Measurements from ENCODE around the gene HSD17B1. TPM values are rescaled to one million over a fixed set of nuclear protein-coding genes. Genes with fewer than 3 reads are reported as not detected.

Gene HSD17B1
- total and polyA plus RNA-seq, 2 of the 13 experiments (the other 11 are each of a cell fraction or from before 2014, with no cell fraction given) = 0.54 to 0.93 TPM

DNA sequence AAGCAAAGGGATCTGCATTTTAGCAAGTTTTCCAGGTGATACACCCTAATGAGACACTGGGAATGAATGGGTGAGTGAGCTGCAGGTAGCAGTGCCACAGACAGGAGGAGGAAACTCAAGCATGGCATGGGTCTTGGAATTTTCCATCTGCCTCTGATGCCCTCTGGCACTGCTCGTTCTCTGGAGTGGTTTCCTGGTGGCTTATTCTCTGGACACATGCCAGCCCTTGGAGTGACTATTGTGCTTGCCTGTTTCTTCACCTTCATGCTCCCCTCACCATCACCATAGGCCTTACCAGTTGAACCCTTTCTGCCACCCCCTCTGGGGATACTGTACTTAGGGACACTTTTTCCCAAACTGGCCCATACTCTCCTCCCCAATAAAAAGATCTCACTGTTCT is 10.8 kb downstream of the HSD17B1 start:
- intact Hi-C loops (cut with micrococcal nuclease; ENCODE audit: unreplicated experiment) (no loop called here), in situ Hi-C loops (cut with HindIII; ENCODE audit: extremely low pct_ligation_motif_present, low pct_unique_long_range_greater_than_20kb) (no loop called here)
- Histone ChIP-seq H3K79me2 (ENCODE audit: insufficient read depth, low read length) (peaks cover 39% of the 10 kb centered on the region), H3K4me3 (replicated peaks in 1 of 3; ENCODE audit: insufficient read depth in 1 of 3, low read depth in 2 of 3, low read length in 3 of 3) (peak overlapping the region; percentile 66 to 91 (median 79)), H3K27ac (ENCODE audit: extremely low read length, insufficient read depth, low read length) (peak overlapping the region; percentile 91), H3K4me1 (ENCODE audit: insufficient read depth, low read length) (peaks cover 65% of the 10 kb centered on the region), H3K4me2 (ENCODE audit: low read depth, low read length) (peak overlapping the region; percentile 82), H2AFZ (ENCODE audit: low read length) (no peak overlapping the region), H4K20me1 (ENCODE audit: insufficient read depth, low read length) (no peaks in the 10 kb centered on the region), H3K27me3 (ENCODE audit: control insufficient read depth in 1 of 2, insufficient read depth in 2 of 2, low read length in 2 of 2) (no peaks in the 10 kb centered on the region; a peak in 1 of 5 replicates), H3K9ac (ENCODE audit: insufficient read depth, low read depth, low read length) (peak overlapping the region; percentile 94), H3K36me3 (replicated peaks in 1 of 2; ENCODE audit: control insufficient read depth in 1 of 2, insufficient read depth in 2 of 2, low read length in 2 of 2) (peaks cover 14 to 28% of the 10 kb centered on the region in 2 experiments), H3K9me3 (ENCODE audit: low read length) (no peaks in the 10 kb centered on the region)
- POLR2A ChIA-PET = interaction anchor here (0.6 to 8.5 kb wide), 12 partner anchors 10 to 259 kb away, joined by 3 to 128 read pairs (median 18); partner anchors contain the start of genes HSD17B1, NAGLU, PLEKHH3 and PSMC3IP
- CTCF ChIA-PET (ENCODE audit: low intra/inter-chr PET ratio, low total read pairs) = no interaction called here
- DNase-seq (ENCODE audit: low spot score) (no peak), FAIRE-seq (no peak), ATAC-seq (no peak)
- BruUV-seq (replicated peaks) = no TSS peak
- TF ChIP-seq RORA (CRISPR knock-in tag; IDR thresholded peaks at IDR 0.05) (no peak), NFE2 (CRISPR knock-in tag; IDR thresholded peaks at IDR 0.05) (no peak), POLR2G (IDR thresholded peaks at IDR 0.05; ENCODE audit: low read depth, low read length) (peak; percentile 31; the same call in 1 of the 2 replicates), ZNF777 (CRISPR knock-in tag; IDR thresholded peaks at IDR 0.05) (no peak), MXD4 (CRISPR knock-in tag; IDR thresholded peaks at IDR 0.05) (no peak), HNRNPL (IDR thresholded peaks at IDR 0.05; ENCODE audit: low read depth, low read length) (0 out of 2 replicates have a peak, but pooled peaks have one; percentile 36), ZBTB20 (CRISPR knock-in tag; IDR thresholded peaks at IDR 0.05; ENCODE audit: borderline replicate concordance, low read depth) (no peak), ARID2 (CRISPR knock-in tag; IDR thresholded peaks at IDR 0.05; ENCODE audit: borderline replicate concordance) (no peak)
- TF ChIP-seq, protein P1, sequence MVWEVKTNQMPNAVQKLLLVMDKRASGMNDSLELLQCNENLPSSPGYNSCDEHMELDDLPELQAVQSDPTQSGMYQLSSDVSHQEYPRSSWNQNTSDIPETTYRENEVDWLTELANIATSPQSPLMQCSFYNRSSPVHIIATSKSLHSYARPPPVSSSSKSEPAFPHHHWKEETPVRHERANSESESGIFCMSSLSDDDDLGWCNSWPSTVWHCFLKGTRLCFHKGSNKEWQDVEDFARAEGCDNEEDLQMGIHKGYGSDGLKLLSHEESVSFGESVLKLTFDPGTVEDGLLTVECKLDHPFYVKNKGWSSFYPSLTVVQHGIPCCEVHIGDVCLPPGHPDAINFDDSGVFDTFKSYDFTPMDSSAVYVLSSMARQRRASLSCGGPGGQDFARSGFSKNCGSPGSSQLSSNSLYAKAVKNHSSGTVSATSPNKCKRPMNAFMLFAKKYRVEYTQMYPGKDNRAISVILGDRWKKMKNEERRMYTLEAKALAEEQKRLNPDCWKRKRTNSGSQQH (CRISPR knock-in tag; IDR thresholded peaks at IDR 0.05; ENCODE audit: low read depth) = 0 out of 2 replicates have a peak, but pooled peaks have one; percentile 2
- TF ChIP-seq, protein P2, sequence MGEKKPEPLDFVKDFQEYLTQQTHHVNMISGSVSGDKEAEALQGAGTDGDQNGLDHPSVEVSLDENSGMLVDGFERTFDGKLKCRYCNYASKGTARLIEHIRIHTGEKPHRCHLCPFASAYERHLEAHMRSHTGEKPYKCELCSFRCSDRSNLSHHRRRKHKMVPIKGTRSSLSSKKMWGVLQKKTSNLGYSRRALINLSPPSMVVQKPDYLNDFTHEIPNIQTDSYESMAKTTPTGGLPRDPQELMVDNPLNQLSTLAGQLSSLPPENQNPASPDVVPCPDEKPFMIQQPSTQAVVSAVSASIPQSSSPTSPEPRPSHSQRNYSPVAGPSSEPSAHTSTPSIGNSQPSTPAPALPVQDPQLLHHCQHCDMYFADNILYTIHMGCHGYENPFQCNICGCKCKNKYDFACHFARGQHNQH (CRISPR knock-in tag; IDR thresholded peaks at IDR 0.05) = no peak
- TF ChIP-seq, protein P3, sequence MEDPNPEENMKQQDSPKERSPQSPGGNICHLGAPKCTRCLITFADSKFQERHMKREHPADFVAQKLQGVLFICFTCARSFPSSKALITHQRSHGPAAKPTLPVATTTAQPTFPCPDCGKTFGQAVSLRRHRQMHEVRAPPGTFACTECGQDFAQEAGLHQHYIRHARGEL (CRISPR knock-in tag; IDR thresholded peaks at IDR 0.05) = 0 out of 2 replicates have a peak, but pooled peaks have one; percentile 0
- TF ChIP-seq, protein P4, sequence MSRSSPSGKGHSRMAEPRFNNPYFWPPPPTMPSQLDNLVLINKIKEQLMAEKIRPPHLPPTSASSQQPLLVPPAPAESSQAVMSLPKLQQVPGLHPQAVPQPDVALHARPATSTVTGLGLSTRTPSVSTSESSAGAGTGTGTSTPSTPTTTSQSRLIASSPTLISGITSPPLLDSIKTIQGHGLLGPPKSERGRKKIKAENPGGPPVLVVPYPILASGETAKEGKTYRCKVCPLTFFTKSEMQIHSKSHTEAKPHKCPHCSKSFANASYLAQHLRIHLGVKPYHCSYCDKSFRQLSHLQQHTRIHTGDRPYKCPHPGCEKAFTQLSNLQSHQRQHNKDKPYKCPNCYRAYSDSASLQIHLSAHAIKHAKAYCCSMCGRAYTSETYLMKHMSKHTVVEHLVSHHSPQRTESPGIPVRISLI (CRISPR knock-in tag; IDR thresholded peaks at IDR 0.05; ENCODE audit: borderline replicate concordance) = no peak
- 25% methylated on average over 1 of the region's 1 CpG for whole genome bisulfite sequencing (ENCODE audit: low lambda C conversion rate)
